HepG2 (cell line): ENCODE measurements around the gene CAPN11. TPM values are rescaled to one million over a fixed set of nuclear protein-coding genes. Genes with fewer than 3 reads are reported as not detected.

Experiments used
- BCL6 ChIP-seq: IDR thresholded peaks from 2 replicates; pipeline ENCODE4 v1.6.1; 2016; ENCODE audit warnings: missing genetic modification reagents, missing compliant biosample characterization
- CEBPG ChIP-seq: IDR thresholded peaks from 2 replicates; pipeline ENCODE4 v1.6.1; 2016
- CHD4 ChIP-seq: fragments of 200-600 bp; sonication (generic); IDR thresholded peaks from 2 replicates; pipeline ENCODE4 v1.7.0; 2017; ENCODE audit warnings: mild to moderate bottlenecking, low read length, borderline replicate concordance
- FOXC1 ChIP-seq: sonication (generic); formaldehyde crosslinking; IDR thresholded peaks from 2 replicates; pipeline ENCODE4 v1.8.0; 2022; ENCODE audit warnings: mild to moderate bottlenecking, missing genetic modification reagents, borderline replicate concordance
- FOXO1 ChIP-seq: sonication (generic); formaldehyde crosslinking; IDR thresholded peaks from 2 replicates; pipeline ENCODE4 v1.4.0; 2020; ENCODE audit warnings: missing genetic modification reagents
- HDAC6 ChIP-seq: fragments of 200-600 bp; sonication (generic); IDR thresholded peaks from 2 replicates; pipeline ENCODE4 v1.7.0; 2017; ENCODE audit warnings: mild to moderate bottlenecking, antibody characterized with exemption, low read length, low read depth
- KAT8 ChIP-seq: IDR thresholded peaks from 2 replicates; pipeline ENCODE4 v1.6.1; 2016; ENCODE audit warnings: missing genetic modification reagents, missing compliant biosample characterization
- KDM2A ChIP-seq: sonication (generic); formaldehyde crosslinking; IDR thresholded peaks from 2 replicates; pipeline ENCODE4 v1.4.0; 2020; ENCODE audit warnings: low read depth, missing genetic modification reagents, borderline replicate concordance
- MYC ChIP-seq: sonication (generic); formaldehyde crosslinking; IDR thresholded peaks from 2 replicates; pipeline ENCODE4 v1.9.0; 2021; ENCODE audit warnings: missing genetic modification reagents, borderline replicate concordance
- NR2F1 ChIP-seq, 2 experiments: fragments of 450-650 bp in 1 of 2; formaldehyde crosslinking in 1 of 2; IDR thresholded peaks; 2 replicates each; pipeline versions ENCODE4 v1.5.0 to v1.6.1; 2016 to 2020; ENCODE audit warnings: mild to moderate bottlenecking in 1 of 2, missing compliant biosample characterization in 1 of 2, missing genetic modification reagents in 1 of 2, moderate library complexity in 1 of 2
- PATZ1 ChIP-seq: sonication (generic); formaldehyde crosslinking; IDR thresholded peaks from 2 replicates; pipeline ENCODE4 v1.4.0; 2020; ENCODE audit warnings: missing genetic modification reagents
- POLR2A ChIP-seq, 2 experiments: IDR thresholded peaks; 2 replicates each; pipeline ENCODE4 v1.6.1; 2011; ENCODE audit warnings: low read depth in 2 of 2, low read length in 2 of 2, mild to moderate bottlenecking in 1 of 2, moderate library complexity in 1 of 2; ENCODE audit not compliant: insufficient read depth in 1 of 2
- SAP130 ChIP-seq: IDR thresholded peaks from 2 replicates; pipeline ENCODE4 v1.6.1; 2016; ENCODE audit warnings: low read depth
- ZFP1 ChIP-seq: IDR thresholded peaks from 2 replicates; pipeline ENCODE4 v1.6.1; 2016
- ZFP36L2 ChIP-seq: sonication (generic); formaldehyde crosslinking; IDR thresholded peaks from 2 replicates; pipeline ENCODE4 v1.4.0; 2020; ENCODE audit warnings: missing genetic modification reagents
- ZNF10 ChIP-seq: sonication (generic); formaldehyde crosslinking; IDR thresholded peaks from 2 replicates; pipeline ENCODE4 v1.4.0; 2020; ENCODE audit warnings: mild to moderate bottlenecking, low read depth, missing genetic modification reagents, borderline replicate concordance
- ZNF292 ChIP-seq: sonication (generic); formaldehyde crosslinking; IDR thresholded peaks from 2 replicates; pipeline ENCODE4 v1.8.1; 2022; ENCODE audit warnings: mild to moderate bottlenecking, low read depth, missing genetic modification reagents, borderline replicate concordance
- ZNF451 ChIP-seq: sonication (generic); formaldehyde crosslinking; IDR thresholded peaks from 2 replicates; pipeline ENCODE4 v1.5.0; 2020; ENCODE audit warnings: mild to moderate bottlenecking, missing genetic modification reagents
- ZNF619 ChIP-seq: sonication (generic); formaldehyde crosslinking; IDR thresholded peaks from 2 replicates; pipeline ENCODE4 v1.4.0; 2020; ENCODE audit warnings: mild to moderate bottlenecking, missing genetic modification reagents
- polyA plus RNA-seq, 8 experiments: library from polyadenylated mRNA; depleted of rRNA in 3 of 8; stranded (reverse) in 7 of 8; unstranded in 1 of 8; fragments of >200 nt; fragmentation: Illumina TruSeq in 4 of 8; extraction: Trizol in 4 of 8; gene quantifications; 2 replicates each; pipeline versions ENCODE4 v1.2.1 to v1.2.3, GENCODE V29; 2011 to 2016; ENCODE audit warnings: low read depth in 4 of 8, missing spikeins in 1 of 8, mixed read lengths in 1 of 8; ENCODE audit not compliant: insufficient read depth in 1 of 8
- total RNA-seq, 5 experiments: library from RNA; depleted of rRNA; stranded (reverse); fragments of >200 nt; fragmentation: Illumina TruSeq; extraction: Trizol; gene quantifications; 2 replicates each; pipeline ENCODE4 v1.2.3, GENCODE V29; 2016; ENCODE audit warnings: low read depth in 1 of 5
- TF ChIP-seq, protein P1 (sequence below): sonication (generic); formaldehyde crosslinking; IDR thresholded peaks from 2 replicates; pipeline ENCODE4 v1.8.0; 2022; ENCODE audit warnings: mild to moderate bottlenecking, missing genetic modification reagents
- TF ChIP-seq, protein P2 (sequence below): sonication (generic); formaldehyde crosslinking; IDR thresholded peaks from 2 replicates; pipeline ENCODE4 v1.5.0; 2020; ENCODE audit warnings: missing genetic modification reagents
- TF ChIP-seq, protein P3 (sequence below): sonication (generic); formaldehyde crosslinking; IDR thresholded peaks from 2 replicates; pipeline ENCODE4 v1.8.0; 2022; ENCODE audit warnings: mild to moderate bottlenecking, missing genetic modification reagents; ENCODE audit not compliant: insufficient replicate concordance
- TF ChIP-seq, protein P4 (sequence below): IDR thresholded peaks from 2 replicates; pipeline ENCODE4 v1.6.1; 2012; ENCODE audit warnings: inconsistent platforms
- TF ChIP-seq, protein P5 (sequence below): IDR thresholded peaks from 2 replicates; pipeline ENCODE4 v1.6.1; 2016; ENCODE audit warnings: mild to moderate bottlenecking, missing biosample characterization, missing genetic modification reagents

Gene CAPN11
- total and polyA plus RNA-seq, 2 of the 13 experiments (the other 11 are each of a cell fraction or from before 2014, with no cell fraction given): 0.07 to 0.11 TPM

DNA sequence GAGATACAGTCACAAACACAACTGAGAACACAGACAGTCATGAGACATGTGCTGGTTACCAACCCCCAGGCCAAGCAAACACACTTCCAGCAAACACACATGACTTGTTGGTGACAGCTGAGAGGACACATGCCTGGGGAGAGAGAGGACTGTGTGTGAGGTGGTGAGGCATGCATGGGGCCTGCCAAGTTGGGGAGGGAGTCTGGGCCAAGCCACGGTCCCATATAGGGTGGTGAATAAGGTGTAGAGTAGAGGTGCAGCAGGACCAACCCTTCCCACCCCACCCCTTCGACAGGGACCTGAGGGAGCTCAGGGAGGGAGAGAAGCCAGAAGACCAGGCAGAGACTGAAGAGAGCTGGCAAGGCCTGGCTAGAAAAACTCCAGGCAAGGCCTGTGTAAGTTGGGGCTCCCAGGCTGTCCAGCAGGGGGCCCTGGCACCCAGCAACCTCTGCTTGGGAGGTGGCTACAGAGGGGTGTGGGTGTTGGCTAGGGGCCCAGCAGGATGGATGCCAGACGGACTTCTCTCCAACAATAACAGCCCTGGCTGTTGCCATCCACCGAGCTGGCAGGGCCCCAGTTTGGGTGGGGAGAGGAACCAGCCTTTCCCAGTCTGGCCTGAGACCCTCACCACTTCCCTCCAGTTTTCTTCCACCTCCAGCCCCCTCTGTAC lies 62.8 kb downstream of the CAPN11 start (continued):
- TF ChIP-seq, protein P1, sequence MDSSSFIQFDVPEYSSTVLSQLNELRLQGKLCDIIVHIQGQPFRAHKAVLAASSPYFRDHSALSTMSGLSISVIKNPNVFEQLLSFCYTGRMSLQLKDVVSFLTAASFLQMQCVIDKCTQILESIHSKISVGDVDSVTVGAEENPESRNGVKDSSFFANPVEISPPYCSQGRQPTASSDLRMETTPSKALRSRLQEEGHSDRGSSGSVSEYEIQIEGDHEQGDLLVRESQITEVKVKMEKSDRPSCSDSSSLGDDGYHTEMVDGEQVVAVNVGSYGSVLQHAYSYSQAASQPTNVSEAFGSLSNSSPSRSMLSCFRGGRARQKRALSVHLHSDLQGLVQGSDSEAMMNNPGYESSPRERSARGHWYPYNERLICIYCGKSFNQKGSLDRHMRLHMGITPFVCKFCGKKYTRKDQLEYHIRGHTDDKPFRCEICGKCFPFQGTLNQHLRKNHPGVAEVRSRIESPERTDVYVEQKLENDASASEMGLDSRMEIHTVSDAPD (CRISPR knock-in tag): no peak
- no peak for TF ChIP-seq POLR2A (IDR thresholded peaks at IDR 0.05; ENCODE audit: insufficient read depth in 1 of 2, low read depth in 2 of 2, low read length in 2 of 2)
- TF ChIP-seq MYC (CRISPR knock-in tag): peak; percentile 27; the same call in 1 of the 2 replicates
- peak; percentile 76; the same call in 1 of the 2 replicates for TF ChIP-seq FOXC1 (CRISPR knock-in tag)
- TF ChIP-seq ZNF619: peak; percentile 52; the same call in 1 of the 2 replicates
- peak; percentile 84 for TF ChIP-seq KAT8 (CRISPR knock-in tag)
- peak; percentile 62; the same call in 1 of the 2 replicates for TF ChIP-seq KDM2A (CRISPR knock-in tag)
- no peak for TF ChIP-seq FOXO1
- TF ChIP-seq BCL6 (CRISPR knock-in tag): 0 out of 2 replicates have a peak, but pooled peaks have one; percentile 17
- TF ChIP-seq ZNF10 (CRISPR knock-in tag): no peak
- TF ChIP-seq, protein P2, sequence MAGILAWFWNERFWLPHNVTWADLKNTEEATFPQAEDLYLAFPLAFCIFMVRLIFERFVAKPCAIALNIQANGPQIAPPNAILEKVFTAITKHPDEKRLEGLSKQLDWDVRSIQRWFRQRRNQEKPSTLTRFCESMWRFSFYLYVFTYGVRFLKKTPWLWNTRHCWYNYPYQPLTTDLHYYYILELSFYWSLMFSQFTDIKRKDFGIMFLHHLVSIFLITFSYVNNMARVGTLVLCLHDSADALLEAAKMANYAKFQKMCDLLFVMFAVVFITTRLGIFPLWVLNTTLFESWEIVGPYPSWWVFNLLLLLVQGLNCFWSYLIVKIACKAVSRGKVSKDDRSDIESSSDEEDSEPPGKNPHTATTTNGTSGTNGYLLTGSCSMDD (CRISPR knock-in tag): no peak
- no peak for TF ChIP-seq CHD4
- TF ChIP-seq PATZ1 (CRISPR knock-in tag): peak; percentile 86
- TF ChIP-seq, protein P3, sequence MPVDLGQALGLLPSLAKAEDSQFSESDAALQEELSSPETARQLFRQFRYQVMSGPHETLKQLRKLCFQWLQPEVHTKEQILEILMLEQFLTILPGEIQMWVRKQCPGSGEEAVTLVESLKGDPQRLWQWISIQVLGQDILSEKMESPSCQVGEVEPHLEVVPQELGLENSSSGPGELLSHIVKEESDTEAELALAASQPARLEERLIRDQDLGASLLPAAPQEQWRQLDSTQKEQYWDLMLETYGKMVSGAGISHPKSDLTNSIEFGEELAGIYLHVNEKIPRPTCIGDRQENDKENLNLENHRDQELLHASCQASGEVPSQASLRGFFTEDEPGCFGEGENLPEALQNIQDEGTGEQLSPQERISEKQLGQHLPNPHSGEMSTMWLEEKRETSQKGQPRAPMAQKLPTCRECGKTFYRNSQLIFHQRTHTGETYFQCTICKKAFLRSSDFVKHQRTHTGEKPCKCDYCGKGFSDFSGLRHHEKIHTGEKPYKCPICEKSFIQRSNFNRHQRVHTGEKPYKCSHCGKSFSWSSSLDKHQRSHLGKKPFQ (CRISPR knock-in tag): no peak
- 0 out of 2 replicates have a peak, but pooled peaks have one; percentile 40 for TF ChIP-seq ZFP1 (CRISPR knock-in tag)
- TF ChIP-seq ZNF451 (CRISPR knock-in tag): no peak
- 0 out of 2 replicates have a peak, but pooled peaks have one; percentile 14 for TF ChIP-seq ZNF292 (CRISPR knock-in tag)
- 0 out of 4 replicates have a peak, but pooled peaks of 1 of the 2 experiments have one; percentile 25 for TF ChIP-seq NR2F1 (CRISPR knock-in tag; IDR thresholded peaks at IDR 0.05)
- TF ChIP-seq SAP130 (CRISPR knock-in tag): peak; percentile 75
- TF ChIP-seq, protein P4, sequence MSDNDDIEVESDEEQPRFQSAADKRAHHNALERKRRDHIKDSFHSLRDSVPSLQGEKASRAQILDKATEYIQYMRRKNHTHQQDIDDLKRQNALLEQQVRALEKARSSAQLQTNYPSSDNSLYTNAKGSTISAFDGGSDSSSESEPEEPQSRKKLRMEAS: peak; percentile 68
- TF ChIP-seq CEBPG (CRISPR knock-in tag): no peak
- TF ChIP-seq, protein P5, sequence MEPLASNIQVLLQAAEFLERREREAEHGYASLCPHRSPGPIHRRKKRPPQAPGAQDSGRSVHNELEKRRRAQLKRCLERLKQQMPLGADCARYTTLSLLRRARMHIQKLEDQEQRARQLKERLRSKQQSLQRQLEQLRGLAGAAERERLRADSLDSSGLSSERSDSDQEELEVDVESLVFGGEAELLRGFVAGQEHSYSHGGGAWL (CRISPR knock-in tag): 0 out of 2 replicates have a peak, but pooled peaks have one; percentile 15
- no peak for TF ChIP-seq ZFP36L2 (CRISPR knock-in tag)
- no peak for TF ChIP-seq HDAC6
